GM12878 (cell line): ENCODE measurements around the gene RPGRIP1L. TPM values are rescaled to one million over a fixed set of nuclear protein-coding genes. Genes with fewer than 3 reads are reported as not detected.

ENCODE experiments used
- ATAC-seq: fragments of 200-7000 bp; cut with Tn5 transposase; 3 replicates; pipeline ENCODE4 v1.9.1; 2020; ENCODE audit warnings: mild to moderate bottlenecking, moderate library complexity
- BruUV-seq: library from RNA; stranded (reverse); fragments of 400-500 nt; replicated peaks from 2 replicates; lab custom pipeline; 2021; lab: Mats Ljungman, UMichigan
- CTCF ChIA-PET: fragments of 300-600 bp; sonication (Branson Sonifier 250); formaldehyde crosslinking; extraction: SDS; loops from one replicate; lab custom pipeline; 2021; ENCODE audit warnings: inconsistent platforms; lab: Yijun Ruan, JAX
- POLR2A ChIA-PET: fragments of 350-600 bp; formaldehyde crosslinking; extraction: SDS; loops from one replicate; lab custom pipeline; 2021; ENCODE audit warnings: inconsistent platforms; lab: Charles Lee
- RAD21 ChIA-PET: fragments of 300-600 bp; sonication (Branson Sonifier 250); formaldehyde crosslinking; loops from one replicate; lab custom pipeline; 2023; ENCODE audit warnings: antibody characterized with exemption; ENCODE audit not compliant: unreplicated experiment; lab: Charles Lee
- SMC1A ChIA-PET: fragments of 300-600 bp; sonication (Branson Sonifier 250); formaldehyde crosslinking; loops from one replicate; lab custom pipeline; 2023; ENCODE audit not compliant: unreplicated experiment, uncharacterized antibody; lab: Charles Lee
- DNase-seq: peaks from one replicate; pipeline ENCODE4 v3.0.0-alpha.2; 2011; ENCODE audit warnings: low read depth, low spot score
- FAIRE-seq: peaks from 3 replicates; lab custom pipeline; 2011; peaks lifted over from hg19 to GRCh38; lab: Jason Lieb, UNC
- H2AFZ ChIP-seq: 2 replicates; pipeline ENCODE4 v1.6.0; 2011; ENCODE audit warnings: low read depth, low read length, control low read depth; ENCODE audit not compliant: control insufficient read depth
- H3K27ac ChIP-seq: 2 replicates; pipeline ENCODE4 v1.5.1; 2011; ENCODE audit warnings: control low read depth; ENCODE audit not compliant: control insufficient read depth, insufficient read depth
- H3K27me3 ChIP-seq, 2 experiments: replicated peaks in 1 of 2; 2 replicates each; pipeline versions ENCODE4 v1.6.0 to v1.6.1; 2011; ENCODE audit warnings: low read length in 1 of 2; ENCODE audit not compliant: control insufficient read depth in 2 of 2, insufficient read depth in 2 of 2
- H3K36me3 ChIP-seq, 2 experiments: 2 replicates each; pipeline ENCODE4 v1.5.1; 2011; ENCODE audit warnings: low read length in 1 of 2; ENCODE audit not compliant: control insufficient read depth in 2 of 2, insufficient read depth in 2 of 2
- H3K4me1 ChIP-seq: 2 replicates; pipeline ENCODE4 v1.6.1; 2011; ENCODE audit warnings: mild to moderate bottlenecking, low read length, moderate library complexity, mixed read lengths; ENCODE audit not compliant: control insufficient read depth, insufficient read depth
- H3K4me2 ChIP-seq: 2 replicates; pipeline ENCODE4 v1.6.0; 2011; ENCODE audit warnings: control low read depth; ENCODE audit not compliant: control insufficient read depth, insufficient read depth
- H3K4me3 ChIP-seq: fragments of 200-600 bp; sonication (generic); 2 replicates; pipeline ENCODE4 v1.5.1; 2016
- H3K79me2 ChIP-seq: 2 replicates; pipeline ENCODE4 v1.6.0; 2011; ENCODE audit warnings: low read length; ENCODE audit not compliant: control insufficient read depth, insufficient read depth
- H3K9ac ChIP-seq: 2 replicates; pipeline ENCODE4 v1.8.0; 2011; ENCODE audit warnings: low read length, control low read depth, mixed read lengths; ENCODE audit not compliant: control insufficient read depth, insufficient read depth
- H3K9me3 ChIP-seq: replicated peaks from 3 replicates; pipeline ENCODE4 v1.5.1; 2011; ENCODE audit warnings: mild to moderate bottlenecking, low read length; ENCODE audit not compliant: control insufficient read depth, insufficient read depth
- H4K20me1 ChIP-seq: 2 replicates; pipeline ENCODE4 v1.6.0; 2011; ENCODE audit not compliant: control insufficient read depth, insufficient read depth
- CBX3 ChIP-seq: fragments of 200-600 bp; sonication (generic); IDR thresholded peaks from 2 replicates; pipeline ENCODE4 v1.6.1; 2016; ENCODE audit warnings: low read depth, borderline replicate concordance
- CHD4 ChIP-seq: fragments of 200-600 bp; sonication (generic); IDR thresholded peaks from 2 replicates; pipeline ENCODE4 v1.6.1; 2016; ENCODE audit warnings: mild to moderate bottlenecking
- EP300 ChIP-seq, 2 experiments: fragments of 150-350 bp in 1 of 2; IDR thresholded peaks; 2 replicates each; pipeline ENCODE4 v1.6.1; 2011 to 2012; ENCODE audit warnings: low read depth in 2 of 2, low read length in 2 of 2, borderline replicate concordance in 1 of 2, improper control_type of control experiment in 1 of 2, inconsistent platforms in 1 of 2; ENCODE audit not compliant: control insufficient read depth in 1 of 2
- EZH2 ChIP-seq: IDR thresholded peaks from 2 replicates; pipeline ENCODE4 v1.6.1; 2012; ENCODE audit warnings: low read depth, mild to moderate bottlenecking, control low read depth, inconsistent platforms, low read length, borderline replicate concordance; ENCODE audit not compliant: control insufficient read depth
- HDAC2 ChIP-seq: fragments of 200-600 bp; sonication (generic); IDR thresholded peaks from 2 replicates; pipeline ENCODE4 v1.6.1; 2017
- KAT2A ChIP-seq: conservative IDR thresholded peaks from 2 replicates; pipeline ENCODE4 v1.6.1; 2011; ENCODE audit warnings: low read depth, low read length; ENCODE audit not compliant: control insufficient read depth
- MEF2A ChIP-seq: IDR thresholded peaks from 2 replicates; pipeline ENCODE4 v1.6.1; 2011; ENCODE audit warnings: low read depth, mild to moderate bottlenecking, low read length, moderate library complexity; ENCODE audit not compliant: insufficient read depth
- MTA3 ChIP-seq: IDR thresholded peaks from 2 replicates; pipeline ENCODE4 v1.6.1; 2012; ENCODE audit warnings: low read length, inconsistent platforms, borderline replicate concordance
- NFIC ChIP-seq: IDR thresholded peaks from 2 replicates; pipeline ENCODE4 v1.6.1; 2012; ENCODE audit warnings: low read depth, mild to moderate bottlenecking, inconsistent platforms, low read length, moderate library complexity
- NRF1 ChIP-seq: conservative IDR thresholded peaks from 2 replicates; pipeline ENCODE4 v1.6.1; 2011; ENCODE audit warnings: mild to moderate bottlenecking, low read depth, low read length, improper control_type of control experiment
- PAX8 ChIP-seq: fragments of 450-650 bp; IDR thresholded peaks from 2 replicates; pipeline ENCODE4 v1.6.1; 2017; ENCODE audit warnings: mild to moderate bottlenecking, moderate library complexity
- ZNF274 ChIP-seq: IDR thresholded peaks from one replicate; pipeline ENCODE4 v1.8.0; 2011; ENCODE audit not compliant: insufficient read length, insufficient read depth
- WGBS: methylation state at CpG from one replicate; pipeline ENCODE4 v1.1.6; 2016; ENCODE audit warnings: low lambda C conversion rate; ENCODE audit not compliant: insufficient replicate concordance, insufficient coverage; ENCODE audit errors: missing lambda C conversion rate; 5-methylcytosine and 5-hydroxymethylcytosine counted together
- in situ Hi-C: fragments of 300-500 bp; cut with MboI; formaldehyde crosslinking; loops from 9 replicates; pipeline ENCODE4 v1.14.3; 2018; ENCODE audit warnings: mixed read lengths
- intact Hi-C: fragments of 100-400 bp; cut with micrococcal nuclease; formaldehyde crosslinking; loops from one replicate; pipeline ENCODE4 v1.14.2; 2022; ENCODE audit not compliant: unreplicated experiment
- polyA plus RNA-seq, 11 experiments: library from polyadenylated mRNA; depleted of rRNA in 4 of 11; unstranded in 6 of 11; stranded (reverse) in 5 of 11; fragments of >200 nt; fragmentation: Nextera tagmentation in 4 of 11; fragmentation: Illumina TruSeq in 1 of 11; extraction: Ambion mirVana in 4 of 11; extraction: Trizol in 1 of 11; gene quantifications; 1 replicate in 1 of 11; 2 replicates in 10 of 11; pipeline versions ENCODE4 v1.2.1 to v1.2.3, GENCODE V29; 2011 to 2016; ENCODE audit warnings: inconsistent platforms in 2 of 11, missing spikeins in 2 of 11, low read depth in 1 of 11
- total RNA-seq, 4 experiments: library from RNA; depleted of rRNA in 3 of 4; stranded (reverse); fragments of >200 nt in 3 of 4; fragmentation: Illumina TruSeq in 1 of 4; extraction: Trizol in 1 of 4; gene quantifications; 2 replicates each; pipeline versions ENCODE4 v1.2.1 to v1.2.3, GENCODE V29; 2013 to 2021
- TF ChIP-seq, protein P1 (sequence below): fragments of 450-650 bp; IDR thresholded peaks from 2 replicates; pipeline ENCODE4 v1.6.1; 2018; ENCODE audit warnings: borderline replicate concordance, mild to moderate bottlenecking; ENCODE audit not compliant: partially characterized antibody
- TF ChIP-seq, protein P2 (sequence below): IDR thresholded peaks from 2 replicates; pipeline ENCODE4 v1.6.1; 2011; ENCODE audit warnings: borderline replicate concordance, low read depth, mild to moderate bottlenecking, moderate library complexity, mixed read lengths, low read length; ENCODE audit not compliant: insufficient read depth; ENCODE audit errors: extremely low read length
- TF ChIP-seq, protein P3 (sequence below): fragments of 450-650 bp; IDR thresholded peaks from 2 replicates; pipeline ENCODE4 v1.6.1; 2017; ENCODE audit warnings: antibody characterized with exemption, mild to moderate bottlenecking, moderate library complexity

The RPGRIP1L gene
- total and polyA plus RNA-seq, 10 of the 15 experiments (the other 5 are each of a cell fraction or from before 2014, with no cell fraction given), result 3.5 to 9.6 (median 4.4) TPM

DNA sequence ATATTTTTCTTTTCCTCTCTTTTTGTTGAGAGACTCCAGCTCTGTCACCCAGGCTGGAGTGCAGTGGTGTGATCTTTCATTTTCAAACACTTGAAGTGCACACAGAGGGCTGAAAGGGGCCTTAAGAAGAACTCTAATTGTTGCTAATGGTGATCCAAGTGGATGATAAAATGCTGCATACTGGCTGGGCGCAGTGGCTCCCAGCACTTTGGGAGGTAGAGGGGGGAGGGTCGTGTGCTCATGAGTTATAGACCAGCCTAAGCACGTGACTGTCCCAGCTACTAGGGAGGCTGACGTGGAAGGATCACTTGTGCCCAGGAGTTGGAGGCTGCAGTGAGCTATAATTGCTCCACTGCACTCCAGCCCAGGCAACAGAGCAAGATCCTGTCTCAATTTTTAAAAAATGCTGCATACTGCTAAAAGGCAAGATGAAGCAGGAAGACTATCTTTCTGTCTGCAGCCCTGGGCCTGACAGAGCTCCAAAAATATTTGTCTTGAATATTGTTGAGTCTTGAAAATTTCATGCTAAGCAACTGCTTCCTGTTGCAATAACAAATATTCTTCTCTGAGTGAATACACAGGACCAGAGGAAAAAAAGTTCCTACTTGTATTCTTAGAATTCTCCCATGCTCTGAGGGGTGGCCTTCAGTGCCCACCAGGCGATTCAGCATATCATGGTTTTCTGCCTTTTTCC, 137.0 kb downstream of the RPGRIP1L start:
- in situ Hi-C loops, result loop anchor here (25.0 kb wide), 1 partner anchor 1696 kb away; no protein-coding TSS in a partner anchor
- TF ChIP-seq MEF2A (no peak), MTA3 (no peak), CBX3 (no peak), ZNF274 (no peak), KAT2A (no peak), CHD4 (no peak), HDAC2 (no peak), EZH2 (no peak), NRF1 (no peak), NFIC (no peak), PAX8 (no peak), EP300 (IDR thresholded peaks at IDR 0.05; ENCODE audit: borderline replicate concordance in 1 of 2, control insufficient read depth in 1 of 2, low read depth in 2 of 2, low read length in 2 of 2) (no peak)
- TF ChIP-seq, protein P1, sequence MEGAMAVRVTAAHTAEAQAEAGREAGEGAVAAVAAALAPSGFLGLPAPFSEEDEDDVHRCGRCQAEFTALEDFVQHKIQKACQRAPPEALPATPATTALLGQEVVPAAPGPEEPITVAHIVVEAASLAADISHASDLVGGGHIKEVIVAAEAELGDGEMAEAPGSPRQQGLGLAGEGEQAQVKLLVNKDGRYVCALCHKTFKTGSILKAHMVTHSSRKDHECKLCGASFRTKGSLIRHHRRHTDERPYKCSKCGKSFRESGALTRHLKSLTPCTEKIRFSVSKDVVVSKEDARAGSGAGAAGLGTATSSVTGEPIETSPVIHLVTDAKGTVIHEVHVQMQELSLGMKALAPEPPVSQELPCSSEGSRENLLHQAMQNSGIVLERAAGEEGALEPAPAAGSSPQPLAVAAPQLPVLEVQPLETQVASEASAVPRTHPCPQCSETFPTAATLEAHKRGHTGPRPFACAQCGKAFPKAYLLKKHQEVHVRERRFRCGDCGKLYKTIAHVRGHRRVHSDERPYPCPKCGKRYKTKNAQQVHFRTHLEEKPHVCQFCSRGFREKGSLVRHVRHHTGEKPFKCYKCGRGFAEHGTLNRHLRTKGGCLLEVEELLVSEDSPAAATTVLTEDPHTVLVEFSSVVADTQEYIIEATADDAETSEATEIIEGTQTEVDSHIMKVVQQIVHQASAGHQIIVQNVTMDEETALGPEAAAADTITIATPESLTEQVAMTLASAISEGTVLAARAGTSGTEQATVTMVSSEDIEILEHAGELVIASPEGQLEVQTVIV, result no peak
- TF ChIP-seq, protein P2, sequence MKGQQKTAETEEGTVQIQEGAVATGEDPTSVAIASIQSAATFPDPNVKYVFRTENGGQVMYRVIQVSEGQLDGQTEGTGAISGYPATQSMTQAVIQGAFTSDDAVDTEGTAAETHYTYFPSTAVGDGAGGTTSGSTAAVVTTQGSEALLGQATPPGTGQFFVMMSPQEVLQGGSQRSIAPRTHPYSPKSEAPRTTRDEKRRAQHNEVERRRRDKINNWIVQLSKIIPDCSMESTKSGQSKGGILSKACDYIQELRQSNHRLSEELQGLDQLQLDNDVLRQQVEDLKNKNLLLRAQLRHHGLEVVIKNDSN, result no peak
- TF ChIP-seq, protein P3, sequence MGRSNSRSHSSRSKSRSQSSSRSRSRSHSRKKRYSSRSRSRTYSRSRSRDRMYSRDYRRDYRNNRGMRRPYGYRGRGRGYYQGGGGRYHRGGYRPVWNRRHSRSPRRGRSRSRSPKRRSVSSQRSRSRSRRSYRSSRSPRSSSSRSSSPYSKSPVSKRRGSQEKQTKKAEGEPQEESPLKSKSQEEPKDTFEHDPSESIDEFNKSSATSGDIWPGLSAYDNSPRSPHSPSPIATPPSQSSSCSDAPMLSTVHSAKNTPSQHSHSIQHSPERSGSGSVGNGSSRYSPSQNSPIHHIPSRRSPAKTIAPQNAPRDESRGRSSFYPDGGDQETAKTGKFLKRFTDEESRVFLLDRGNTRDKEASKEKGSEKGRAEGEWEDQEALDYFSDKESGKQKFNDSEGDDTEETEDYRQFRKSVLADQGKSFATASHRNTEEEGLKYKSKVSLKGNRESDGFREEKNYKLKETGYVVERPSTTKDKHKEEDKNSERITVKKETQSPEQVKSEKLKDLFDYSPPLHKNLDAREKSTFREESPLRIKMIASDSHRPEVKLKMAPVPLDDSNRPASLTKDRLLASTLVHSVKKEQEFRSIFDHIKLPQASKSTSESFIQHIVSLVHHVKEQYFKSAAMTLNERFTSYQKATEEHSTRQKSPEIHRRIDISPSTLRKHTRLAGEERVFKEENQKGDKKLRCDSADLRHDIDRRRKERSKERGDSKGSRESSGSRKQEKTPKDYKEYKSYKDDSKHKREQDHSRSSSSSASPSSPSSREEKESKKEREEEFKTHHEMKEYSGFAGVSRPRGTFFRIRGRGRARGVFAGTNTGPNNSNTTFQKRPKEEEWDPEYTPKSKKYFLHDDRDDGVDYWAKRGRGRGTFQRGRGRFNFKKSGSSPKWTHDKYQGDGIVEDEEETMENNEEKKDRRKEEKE, result no peak
- TF ChIP-seq, all 136 proteins: peak for 0
- ChIA-PET CTCF (no interaction called here), POLR2A (no interaction called here), SMC1A (no interaction called here), RAD21 (no interaction called here)
- Histone ChIP-seq H2AFZ (no peak overlapping the region), H4K20me1 (no peaks in the 10 kb centered on the region), H3K36me3 (no peaks in the 10 kb centered on the region), H3K9ac (no peak overlapping the region), H3K27me3 (no peaks in the 10 kb centered on the region), H3K27ac (no peak overlapping the region), H3K4me1 (no peaks in the 10 kb centered on the region), H3K79me2 (no peaks in the 10 kb centered on the region), H3K4me3 (no peak overlapping the region), H3K9me3 (no peaks in the 10 kb centered on the region; the same call in 2 of the 3 replicates), H3K4me2 (no peak overlapping the region)
- BruUV-seq, result no TSS peak
- WGBS, result 5% methylated on average over 5 of the region's 5 CpGs
- no peak for DNase-seq
- intact Hi-C loops, result no loop called here
- no peak for FAIRE-seq
- ATAC-seq, result no peak
